SK-N-SH (cell line): ENCODE results near the gene TM9SF3.

Experiments
- CTCF ChIP-seq: fragments of 200-600 bp; sonication (generic); IDR thresholded peaks from 2 replicates; pipeline ENCODE4 v1.6.1; 2017; ENCODE audit warnings: antibody characterized with exemption, mild to moderate bottlenecking, moderate library complexity
- EP300 ChIP-seq, 2 experiments: IDR thresholded peaks; 2 replicates each; pipeline versions ENCODE4 v1.4.0 to v1.6.1; 2012; ENCODE audit warnings: borderline replicate concordance in 1 of 2, low read depth in 1 of 2, low read length in 1 of 2
- EZH2phosphoT487 ChIP-seq: fragments of 200-600 bp; sonication (generic); IDR thresholded peaks from 2 replicates; pipeline ENCODE4 v1.6.1; 2017; ENCODE audit warnings: low read depth, mixed run types, mild to moderate bottlenecking, antibody characterized with exemption, moderate library complexity, borderline replicate concordance
- RFX5 ChIP-seq: IDR thresholded peaks from 2 replicates; pipeline ENCODE4 v1.6.1; 2012; ENCODE audit warnings: mild to moderate bottlenecking, improper control_type of control experiment, low read length
- TAF1 ChIP-seq: IDR thresholded peaks from 2 replicates; pipeline ENCODE4 v1.6.1; 2012; ENCODE audit warnings: low read depth, mild to moderate bottlenecking, low read length, moderate library complexity, borderline replicate concordance
- USF1 ChIP-seq: IDR thresholded peaks from 2 replicates; pipeline ENCODE4 v1.4.0; 2012; ENCODE audit warnings: low read depth, borderline replicate concordance

- TF ChIP-seq CTCF (no peak), EP300 (IDR thresholded peaks at IDR 0.05; ENCODE audit: borderline replicate concordance in 1 of 2, low read depth in 1 of 2, low read length in 1 of 2) (no peak), TAF1 (no peak), EZH2phosphoT487 (no peak), USF1 (no peak), RFX5 (no peak)
These were observed 38.2 kb downstream of the TM9SF3 start for GRCh38 chr10:96548589-96548988.
